ENCODE results near the gene SPI1. TPM values are rescaled to one million over a fixed set of nuclear protein-coding genes. Genes with fewer than 3 reads are reported as not detected.

Gene SPI1
- total and polyA plus RNA-seq, 4 experiments from 2014 or later = 0.28 to 5.0 (median 4.8) TPM; not detected in 1

DNA sequence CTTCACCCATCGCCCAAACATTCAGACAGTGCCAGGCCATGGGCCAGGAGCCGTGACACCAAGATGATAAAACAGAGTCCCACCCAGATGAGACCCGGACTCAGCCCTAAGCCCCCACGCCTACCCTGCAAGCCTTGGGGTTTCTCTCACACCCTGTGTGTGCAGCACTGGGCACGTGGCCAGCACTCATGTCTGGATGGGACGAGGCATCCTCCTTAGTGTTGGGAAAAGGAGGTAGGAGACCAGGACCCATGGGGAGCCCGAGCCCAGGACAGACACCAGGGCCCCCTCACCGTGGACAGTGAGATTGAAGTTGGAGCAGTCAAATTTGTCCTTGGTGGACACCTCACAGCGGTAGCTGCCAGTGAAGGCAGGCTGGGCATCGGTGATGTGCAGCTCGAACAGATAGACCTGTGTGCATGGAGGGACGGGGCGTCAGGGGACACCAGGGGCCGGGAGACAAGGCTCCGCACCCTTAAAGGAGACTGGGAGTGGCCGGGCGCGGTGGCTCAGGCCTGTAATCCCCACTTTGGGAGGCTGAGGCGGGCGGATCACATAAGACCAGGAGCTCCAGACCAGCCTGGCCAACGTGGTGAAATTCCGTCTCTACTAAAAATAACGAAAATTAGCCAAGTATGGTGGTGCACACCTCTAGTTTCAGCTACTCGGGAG, 30.1 kb downstream of the SPI1 start:
- H3K4me1 ChIP-seq (ENCODE audit: insufficient read depth, low read length) = no peaks in the 10 kb centered on the region
- H3K4me3 ChIP-seq (ENCODE audit: low read length in 2 of 2) = no peak overlapping the region
- H3K36me3 ChIP-seq (ENCODE audit: insufficient read depth, low read length) = no peaks in the 10 kb centered on the region
- Mint-ChIP-seq H3K4me3 (no peak overlapping the region), H3K27ac (peak overlapping the region in 1 of 7 donors; percentile 15), H3K27me3 (no peaks in the 10 kb centered on the region), H3K4me1 (no peaks in the 10 kb centered on the region), H3K9me3 (no peaks in the 10 kb centered on the region), H3K36me3 (no peaks in the 10 kb centered on the region)
- H3K27me3 ChIP-seq (ENCODE audit: insufficient read depth, low read length) = no peaks in the 10 kb centered on the region
- DNase-seq = no peak
- CTCF ChIA-PET (ENCODE audit: partially characterized antibody) = no interaction called here
- H3K27ac ChIP-seq (ENCODE audit: low read depth, low read length) = no peak overlapping the region
- POLR2A ChIA-PET (ENCODE audit: partially characterized antibody) = no interaction called here
- H3K9me3 ChIP-seq (ENCODE audit: control insufficient read depth in 1 of 2, low read length in 2 of 2) = no peaks in the 10 kb centered on the region
- intact Hi-C loops (cut with micrococcal nuclease) = no loop called here

DNA sequence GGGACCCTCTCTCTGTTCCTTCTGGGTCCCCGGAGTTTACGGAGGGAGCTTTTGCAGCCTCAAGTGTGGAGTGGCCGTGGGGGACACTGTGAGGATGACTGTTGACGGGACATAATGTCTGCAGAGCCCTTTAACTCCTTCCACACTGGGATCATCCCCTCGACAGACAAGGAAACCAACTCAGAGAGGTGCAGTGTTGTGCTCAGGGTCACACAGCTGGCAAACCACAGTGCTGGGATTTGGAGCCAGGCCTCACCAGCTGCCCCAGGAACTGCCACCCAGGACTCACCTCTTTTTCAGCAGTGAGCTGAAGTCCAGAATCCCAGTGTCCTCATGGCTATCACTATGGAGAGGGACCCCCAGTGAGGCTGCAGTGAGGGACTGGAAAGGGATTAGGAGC, 31.2 kb downstream of the SPI1 start:
- Histone ChIP-seq H3K9me3 (ENCODE audit: control insufficient read depth in 1 of 2, low read length in 2 of 2) (no peaks in the 10 kb centered on the region), H3K4me3 (ENCODE audit: low read length in 2 of 2) (no peak overlapping the region), H3K27me3 (ENCODE audit: insufficient read depth, low read length) (no peaks in the 10 kb centered on the region), H3K27ac (ENCODE audit: low read depth, low read length) (no peak overlapping the region), H3K4me1 (ENCODE audit: insufficient read depth, low read length) (no peaks in the 10 kb centered on the region), H3K36me3 (ENCODE audit: insufficient read depth, low read length) (no peaks in the 10 kb centered on the region)
- Mint-ChIP-seq H3K27me3 (no peaks in the 10 kb centered on the region), H3K4me3 (no peak overlapping the region), H3K9me3 (no peaks in the 10 kb centered on the region), H3K4me1 (no peaks in the 10 kb centered on the region), H3K27ac (no peak overlapping the region), H3K36me3 (no peaks in the 10 kb centered on the region)
- intact Hi-C loops (cut with micrococcal nuclease) = no loop called here
- CTCF ChIA-PET (ENCODE audit: partially characterized antibody) = no interaction called here
- POLR2A ChIA-PET (ENCODE audit: partially characterized antibody) = no interaction called here
- DNase-seq = no peak

GRCh38 chr11:47345890-47346563, 32.3 kb downstream of the SPI1 start:
- no peaks in the 10 kb centered on the region for H3K9me3 ChIP-seq (ENCODE audit: control insufficient read depth in 1 of 2, low read length in 2 of 2)
- no peak for DNase-seq
- POLR2A ChIA-PET (ENCODE audit: partially characterized antibody) = no interaction called here
- Mint-ChIP-seq H3K4me3 (no peak overlapping the region), H3K27me3 (no peaks in the 10 kb centered on the region), H3K36me3 (no peaks in the 10 kb centered on the region), H3K9me3 (no peaks in the 10 kb centered on the region), H3K27ac (no peak overlapping the region), H3K4me1 (peaks cover 0 to 2% (median 0%) of the 10 kb centered on the region in 4 donors)
- no peaks in the 10 kb centered on the region for H3K4me1 ChIP-seq (ENCODE audit: insufficient read depth, low read length)
- CTCF ChIA-PET (ENCODE audit: partially characterized antibody) = interaction anchor here (0.6 kb wide), 1 partner anchor 183 kb away, joined by 3 read pairs; no protein-coding TSS in a partner anchor
- no peaks in the 10 kb centered on the region for H3K36me3 ChIP-seq (ENCODE audit: insufficient read depth, low read length)
- H3K27ac ChIP-seq (ENCODE audit: low read depth, low read length) = no peak overlapping the region
- no peaks in the 10 kb centered on the region for H3K27me3 ChIP-seq (ENCODE audit: insufficient read depth, low read length)
- intact Hi-C loops (cut with micrococcal nuclease) = no loop called here
- H3K4me3 ChIP-seq (ENCODE audit: low read length in 2 of 2) = no peak overlapping the region

- H3K27ac ChIP-seq (ENCODE audit: low read depth, low read length) = no peak overlapping the region
- H3K4me3 ChIP-seq (ENCODE audit: low read length in 2 of 2) = no peak overlapping the region
- H3K4me1 ChIP-seq (ENCODE audit: insufficient read depth, low read length) = no peaks in the 10 kb centered on the region
- H3K9me3 ChIP-seq (ENCODE audit: control insufficient read depth in 1 of 2, low read length in 2 of 2) = no peaks in the 10 kb centered on the region
- no peaks in the 10 kb centered on the region for H3K27me3 ChIP-seq (ENCODE audit: insufficient read depth, low read length)
- intact Hi-C loops (cut with micrococcal nuclease) = no loop called here
- Mint-ChIP-seq H3K27ac (peak overlapping the region in 1 of 7 donors; percentile 53), H3K36me3 (no peaks in the 10 kb centered on the region), H3K9me3 (peaks cover 0 to 2% (median 0%) of the 10 kb centered on the region in 8 donors), H3K4me3 (no peak overlapping the region), H3K27me3 (no peaks in the 10 kb centered on the region), H3K4me1 (peaks cover 0 to 2% (median 0%) of the 10 kb centered on the region in 4 donors)
- no peaks in the 10 kb centered on the region for H3K36me3 ChIP-seq (ENCODE audit: insufficient read depth, low read length)
- DNase-seq = peak in 1 of 5 donors; percentile 13
- POLR2A ChIA-PET (ENCODE audit: partially characterized antibody) = no interaction called here
- CTCF ChIA-PET (ENCODE audit: partially characterized antibody) = no interaction called here
These were observed 35.5 kb downstream of the SPI1 start for GRCh38 chr11:47342854-47343253.

GRCh38 chr11:47342036-47342803, 36.1 kb downstream of the SPI1 start:
- POLR2A ChIA-PET (ENCODE audit: partially characterized antibody) = no interaction called here
- Mint-ChIP-seq H3K4me3 (no peak overlapping the region), H3K27ac (peak overlapping the region in 2 of 7 donors; percentile 1 to 44)

GRCh38 chr11:47340980-47341775, 37.2 kb downstream of the SPI1 start:
- intact Hi-C loops (cut with micrococcal nuclease) = no loop called here
- Mint-ChIP-seq H3K27ac (peak overlapping the region in 2 of 7 donors; percentile 55), H3K4me3 (peak overlapping the region in 1 of 8 donors; percentile 29), H3K27me3 (no peaks in the 10 kb centered on the region), H3K36me3 (no peaks in the 10 kb centered on the region), H3K9me3 (peaks cover 0 to 2% (median 0%) of the 10 kb centered on the region in 8 donors), H3K4me1 (peaks cover 0 to 2% (median 0%) of the 10 kb centered on the region in 4 donors)
- ChIA-PET POLR2A (ENCODE audit: partially characterized antibody) (no interaction called here), CTCF (ENCODE audit: partially characterized antibody) (interaction anchor here (1.5 kb wide), 1 partner anchor 33 kb away, joined by 5 read pairs; no protein-coding TSS in a partner anchor)
- Histone ChIP-seq H3K36me3 (ENCODE audit: insufficient read depth, low read length) (no peaks in the 10 kb centered on the region), H3K4me3 (ENCODE audit: low read length in 2 of 2) (no peak overlapping the region), H3K27ac (ENCODE audit: low read depth, low read length) (no peak overlapping the region), H3K9me3 (ENCODE audit: control insufficient read depth in 1 of 2, low read length in 2 of 2) (no peaks in the 10 kb centered on the region), H3K4me1 (ENCODE audit: insufficient read depth, low read length) (no peaks in the 10 kb centered on the region), H3K27me3 (ENCODE audit: insufficient read depth, low read length) (no peaks in the 10 kb centered on the region)
- peak in 1 of 5 donors; percentile 27 for DNase-seq

More at GRCh38 chr11:47342036-47342803, 36.1 kb downstream of the SPI1 start:
- Histone ChIP-seq H3K4me3 (ENCODE audit: low read length in 2 of 2) (no peak overlapping the region), H3K27ac (ENCODE audit: low read depth, low read length) (no peak overlapping the region), H3K4me1 (ENCODE audit: insufficient read depth, low read length) (no peaks in the 10 kb centered on the region), H3K27me3 (ENCODE audit: insufficient read depth, low read length) (no peaks in the 10 kb centered on the region), H3K36me3 (ENCODE audit: insufficient read depth, low read length) (no peaks in the 10 kb centered on the region), H3K9me3 (ENCODE audit: control insufficient read depth in 1 of 2, low read length in 2 of 2) (no peaks in the 10 kb centered on the region)
- peak in 1 of 5 donors; percentile 13 for DNase-seq
- Mint-ChIP-seq H3K4me1 (peaks cover 0 to 2% (median 0%) of the 10 kb centered on the region in 4 donors), H3K9me3 (peaks cover 0 to 2% (median 0%) of the 10 kb centered on the region in 8 donors), H3K36me3 (no peaks in the 10 kb centered on the region), H3K27me3 (no peaks in the 10 kb centered on the region)
- CTCF ChIA-PET (ENCODE audit: partially characterized antibody) = no interaction called here
- intact Hi-C loops (cut with micrococcal nuclease) = no loop called here
